WTC11 (cell line): Measurements from ENCODE around the gene STRN4. TPM values are rescaled to one million over a fixed set of nuclear protein-coding genes. Genes with fewer than 3 reads are reported as not detected.

Source experiments
- ATAC-seq: fragments of 200-7000 bp; cut with Tn5 transposase; 2 replicates; pipeline ENCODE4 v1.10.0; 2021; ENCODE audit warnings: mild to moderate bottlenecking, moderate library complexity
- CTCF ChIA-PET: fragments of 300-600 bp; sonication (Branson Sonifier 250); formaldehyde crosslinking; loops from one replicate; lab custom pipeline; 2021; ENCODE audit warnings: antibody characterized with exemption; lab: Charles Lee
- POLR2A ChIA-PET: fragments of 350-600 bp; sonication (Branson Sonifier 250); formaldehyde crosslinking; loops from one replicate; lab custom pipeline; 2021; ENCODE audit warnings: antibody characterized with exemption; lab: Charles Lee
- DNase-seq: peaks from one replicate; pipeline ENCODE4 v3.0.0; 2021; ENCODE audit warnings: low spot score
- H3K27ac Mint-ChIP-seq: 2 replicates; pipeline ENCODE4 v1.8.0; 2021; ENCODE audit warnings: mixed read lengths
- H3K27me3 Mint-ChIP-seq: 2 replicates; pipeline ENCODE4 v1.8.0; 2021; ENCODE audit warnings: low read depth, mild to moderate bottlenecking, moderate library complexity, mixed read lengths
- H3K36me3 Mint-ChIP-seq: 2 replicates; pipeline ENCODE4 v1.8.0; 2021; ENCODE audit warnings: mixed read lengths
- H3K4me1 Mint-ChIP-seq: 2 replicates; pipeline ENCODE4 v1.8.0; 2022; ENCODE audit warnings: mixed read lengths
- H3K4me3 Mint-ChIP-seq: 2 replicates; pipeline ENCODE4 v1.8.0; 2021; ENCODE audit warnings: mild to moderate bottlenecking, moderate library complexity, mixed read lengths
- H3K9me3 Mint-ChIP-seq: 2 replicates; pipeline ENCODE4 v1.8.0; 2021; ENCODE audit warnings: mixed read lengths
- ATF3 ChIP-seq: sonication (generic); formaldehyde crosslinking; conservative IDR thresholded peaks from 2 replicates; pipeline ENCODE4 v1.8.1; 2022; ENCODE audit warnings: mild to moderate bottlenecking, missing genetic modification reagents
- CBFB ChIP-seq: sonication (generic); formaldehyde crosslinking; IDR thresholded peaks from 2 replicates; pipeline ENCODE4 v1.8.1; 2022; ENCODE audit warnings: mild to moderate bottlenecking, low read depth, missing genetic modification reagents
- CREB1 ChIP-seq: sonication (generic); formaldehyde crosslinking; IDR thresholded peaks from 2 replicates; pipeline ENCODE4 v1.8.0; 2023; ENCODE audit warnings: mild to moderate bottlenecking, missing genetic modification reagents
- CTCF ChIP-seq: fragments of 200-600 bp; IDR thresholded peaks from 2 replicates; pipeline ENCODE4 v1.8.0; 2022; ENCODE audit warnings: antibody characterized with exemption
- ETV6 ChIP-seq: sonication (generic); formaldehyde crosslinking; IDR thresholded peaks from 2 replicates; pipeline ENCODE4 v1.8.1; 2022; ENCODE audit warnings: mild to moderate bottlenecking, missing genetic modification reagents
- FOXJ3 ChIP-seq: sonication (generic); formaldehyde crosslinking; IDR thresholded peaks from 2 replicates; pipeline ENCODE4 v1.9.0; 2021; ENCODE audit warnings: missing genetic modification reagents, mild to moderate bottlenecking, borderline replicate concordance
- FOXK1 ChIP-seq: sonication (generic); formaldehyde crosslinking; IDR thresholded peaks from 2 replicates; pipeline ENCODE4 v1.8.0; 2022; ENCODE audit warnings: mild to moderate bottlenecking, moderate library complexity, missing genetic modification reagents
- GABPB1 ChIP-seq: sonication (generic); formaldehyde crosslinking; IDR thresholded peaks from 2 replicates; pipeline ENCODE4 v1.8.1; 2023; ENCODE audit warnings: mild to moderate bottlenecking, missing genetic modification reagents
- HMGA2 ChIP-seq: fragments of 250-450 bp; sonication (Bioruptor Pico); IDR thresholded peaks from 2 replicates; pipeline ENCODE4 v1.4.0; 2021; ENCODE audit warnings: mild to moderate bottlenecking, moderate library complexity
- IRF1 ChIP-seq: sonication (generic); formaldehyde crosslinking; IDR thresholded peaks from 2 replicates; pipeline ENCODE4 v1.8.0; 2023; ENCODE audit warnings: missing genetic modification reagents
- JUN ChIP-seq: sonication (generic); formaldehyde crosslinking; IDR thresholded peaks from 2 replicates; pipeline ENCODE4 v1.8.0; 2023; ENCODE audit warnings: mild to moderate bottlenecking, missing genetic modification reagents
- MAX ChIP-seq: sonication (generic); formaldehyde crosslinking; IDR thresholded peaks from 2 replicates; pipeline ENCODE4 v1.8.0; 2022; ENCODE audit warnings: mild to moderate bottlenecking, missing genetic modification reagents
- MXD4 ChIP-seq: fragments of 250-450 bp; sonication (Bioruptor Pico); IDR thresholded peaks from 2 replicates; pipeline ENCODE4 v1.8.0; 2021; ENCODE audit warnings: mild to moderate bottlenecking, moderate library complexity, borderline replicate concordance
- NFATC4 ChIP-seq: fragments of 250-450 bp; sonication (Bioruptor Pico); IDR thresholded peaks from 2 replicates; pipeline ENCODE4 v1.9.0; 2021; ENCODE audit warnings: mild to moderate bottlenecking
- NFYB ChIP-seq: sonication (generic); formaldehyde crosslinking; conservative IDR thresholded peaks from 2 replicates; pipeline ENCODE4 v1.8.0; 2022; ENCODE audit warnings: low read depth, missing genetic modification reagents
- NR1H2 ChIP-seq: sonication (generic); formaldehyde crosslinking; IDR thresholded peaks from 2 replicates; pipeline ENCODE4 v1.9.0; 2021; ENCODE audit warnings: mild to moderate bottlenecking, moderate library complexity, missing genetic modification reagents
- NR3C1 ChIP-seq: sonication (generic); formaldehyde crosslinking; conservative IDR thresholded peaks from 2 replicates; pipeline ENCODE4 v1.8.1; 2023; ENCODE audit warnings: low read depth, mild to moderate bottlenecking, missing genetic modification reagents
- OVOL2 ChIP-seq: fragments of 250-450 bp; sonication (Bioruptor Pico); IDR thresholded peaks from 2 replicates; pipeline ENCODE4 v1.9.0; 2021; ENCODE audit warnings: mild to moderate bottlenecking, borderline replicate concordance
- PREB ChIP-seq: sonication (generic); formaldehyde crosslinking; IDR thresholded peaks from 2 replicates; pipeline ENCODE4 v1.8.1; 2022; ENCODE audit warnings: mild to moderate bottlenecking, missing genetic modification reagents, moderate library complexity, borderline replicate concordance
- RORB ChIP-seq: fragments of 250-450 bp; sonication (Bioruptor Pico); IDR thresholded peaks from 2 replicates; pipeline ENCODE4 v1.9.0; 2021; ENCODE audit warnings: mild to moderate bottlenecking
- SMAD3 ChIP-seq: sonication (generic); formaldehyde crosslinking; IDR thresholded peaks from 2 replicates; pipeline ENCODE4 v1.8.0; 2022; ENCODE audit warnings: missing genetic modification reagents, mild to moderate bottlenecking, borderline replicate concordance
- SOX15 ChIP-seq: fragments of 250-450 bp; sonication (Bioruptor Pico); IDR thresholded peaks from 2 replicates; pipeline ENCODE4 v1.9.0; 2021; ENCODE audit warnings: mild to moderate bottlenecking
- ZBTB43 ChIP-seq: sonication (generic); formaldehyde crosslinking; IDR thresholded peaks from 2 replicates; pipeline ENCODE4 v1.8.1; 2023; ENCODE audit warnings: mild to moderate bottlenecking, missing genetic modification reagents
- ZNF416 ChIP-seq: fragments of 250-450 bp; sonication (Bioruptor Pico); IDR thresholded peaks from 2 replicates; pipeline ENCODE4 v1.9.0; 2021; ENCODE audit warnings: mild to moderate bottlenecking, inconsistent platforms
- ZNF425 ChIP-seq: fragments of 250-450 bp; sonication (Bioruptor Pico); conservative IDR thresholded peaks from 2 replicates; pipeline ENCODE4 v1.9.0; 2021; ENCODE audit warnings: mild to moderate bottlenecking
- ZNF532 ChIP-seq: fragments of 250-450 bp; sonication (Bioruptor Pico); IDR thresholded peaks from 2 replicates; pipeline ENCODE4 v1.9.0; 2021; ENCODE audit warnings: mild to moderate bottlenecking, borderline replicate concordance
- total RNA-seq: library from RNA; stranded (reverse); gene quantifications from 3 replicates; pipeline ENCODE4 v1.2.3, GENCODE V29; 2021

The STRN4 gene
- total RNA-seq, 1 experiment from 2014 or later, result 144 TPM

GRCh38 chr19:46786236-46787039 is 40.2 kb upstream of the STRN4 start:
- ATAC-seq (no peak), DNase-seq (peak; percentile 45)
- ChIA-PET POLR2A (interaction anchor here (0.9 to 1.0 kb wide), 2 partner anchors 10 to 20 kb away, joined by 3 to 8 read pairs; no protein-coding TSS in a partner anchor), CTCF (interaction anchor here (1.0 to 3.2 kb wide), 4 partner anchors 19 to 54 kb away, joined by 4 to 22 read pairs (median 10); no protein-coding TSS in a partner anchor)
- Mint-ChIP-seq H3K4me3 (peak overlapping the region; percentile 95), H3K27me3 (peaks cover 16% of the 10 kb centered on the region), H3K36me3 (peaks cover 36% of the 10 kb centered on the region), H3K27ac (peak overlapping the region; percentile 92), H3K9me3 (no peaks in the 10 kb centered on the region), H3K4me1 (peaks cover 45% of the 10 kb centered on the region)
- TF ChIP-seq SOX15 (CRISPR knock-in tag) (no peak), GABPB1 (CRISPR knock-in tag) (0 out of 2 replicates have a peak, but pooled peaks have one; percentile 61), CTCF (no peak), CBFB (CRISPR knock-in tag) (no peak), ZNF416 (CRISPR knock-in tag) (no peak), MAX (CRISPR knock-in tag) (peak; percentile 18; the same call in 1 of the 2 replicates), IRF1 (no peak), OVOL2 (CRISPR knock-in tag) (no peak), MXD4 (CRISPR knock-in tag) (no peak), RORB (CRISPR knock-in tag) (no peak), FOXK1 (no peak), HMGA2 (no peak), NR3C1 (CRISPR knock-in tag) (no peak), ZNF532 (CRISPR knock-in tag) (no peak), SMAD3 (no peak), ZNF425 (CRISPR knock-in tag) (no peak), ETV6 (CRISPR knock-in tag) (peak; percentile 71; the same call in 1 of the 2 replicates), FOXJ3 (CRISPR knock-in tag) (no peak), NFATC4 (CRISPR knock-in tag) (no peak), ZBTB43 (CRISPR knock-in tag) (no peak), NFYB (CRISPR knock-in tag) (no peak), ATF3 (no peak), PREB (CRISPR knock-in tag) (no peak), NR1H2 (CRISPR knock-in tag) (no peak), JUN (CRISPR knock-in tag) (no peak), CREB1 (CRISPR knock-in tag) (no peak)
